ENCODE data around the gene PPP1R36.
A peak's percentile ranks its signal among the peaks of the same experiment; 100 is the strongest.
"Not testable (repeated sequence)": the region's sequence is repeated elsewhere in the genome, so short reads cannot be mapped to it uniquely, and the experiment has no call there.

PPP1R36 gene

GRCh38 chr14:64611358-64612020 is 61.7 kb downstream of the PPP1R36 start:
- no peak for DNase-seq (ENCODE audit: low read depth)
- H3K4me3 ChIP-seq (ENCODE audit: low read length): no peak overlapping the region
- TF ChIP-seq CTCF (IDR thresholded peaks at IDR 0.05; ENCODE audit: insufficient read depth, low read depth, low read length, missing control alignments): no peak

GRCh38 chr14:64612021-64612380 is 62.2 kb downstream of the PPP1R36 start:
- DNase-seq (ENCODE audit: low read depth): no peak
- H3K4me3 ChIP-seq (ENCODE audit: low read length): no peak overlapping the region
- TF ChIP-seq CTCF (IDR thresholded peaks at IDR 0.05; ENCODE audit: insufficient read depth, low read depth, low read length, missing control alignments): no peak

GRCh38 chr14:64612971-64613666 is 63.4 kb downstream of the PPP1R36 start:
- no peak overlapping the region for H3K4me3 ChIP-seq (ENCODE audit: low read length)
- no peak for TF ChIP-seq CTCF (IDR thresholded peaks at IDR 0.05; ENCODE audit: insufficient read depth, low read depth, low read length, missing control alignments)
- no peak for DNase-seq (ENCODE audit: low read depth)

GRCh38 chr14:64614166-64614565 is 64.4 kb downstream of the PPP1R36 start:
- H3K4me3 ChIP-seq (ENCODE audit: low read length): no peak overlapping the region
- no peak for DNase-seq (ENCODE audit: low read depth)
- TF ChIP-seq CTCF (IDR thresholded peaks at IDR 0.05; ENCODE audit: insufficient read depth, low read depth, low read length, missing control alignments): no peak

- TF ChIP-seq CTCF (IDR thresholded peaks at IDR 0.05; ENCODE audit: insufficient read depth, low read depth, low read length, missing control alignments): no peak
- no peak for DNase-seq (ENCODE audit: low read depth)
- H3K4me3 ChIP-seq (ENCODE audit: low read length): no peak overlapping the region
These were observed 65.1 kb downstream of the PPP1R36 start for GRCh38 chr14:64614805-64615391.

GRCh38 chr14:64617872-64618408 is 68.2 kb downstream of the PPP1R36 start:
- H3K4me3 ChIP-seq (ENCODE audit: low read length); DNase-seq (ENCODE audit: low read depth): not testable (repeated sequence)

- no peak for TF ChIP-seq CTCF (IDR thresholded peaks at IDR 0.05; ENCODE audit: insufficient read depth, low read depth, low read length, missing control alignments)
- peak; percentile 99 for DNase-seq (ENCODE audit: low read depth)
These were observed 71.1 kb downstream of the PPP1R36 start for GRCh38 chr14:64620910-64621309.

More at GRCh38 chr14:64620910-64621309, 71.1 kb downstream of the PPP1R36 start:
- no peak overlapping the region for H3K4me3 ChIP-seq (ENCODE audit: low read length)

Data from epithelial cell of esophagus (primary cell).